OCI-M2 (cell line): ENCODE data around the gene RGS17.
"Not testable (repeated sequence)": the region's sequence is repeated elsewhere in the genome, so short reads cannot be mapped to it uniquely, and the experiment has no call there.

ENCODE experiments used
- DNase-seq: peaks from one replicate; lab custom pipeline; 2025; ENCODE audit not compliant: unreplicated experiment; lab: John Stamatoyannopoulos, UW

The RGS17 gene

GRCh38 chr6:153131037-153131981 lies at the start of gene RGS17:
Gene RGS17 (minus strand): TSS chr6:153131282. CDS start chr6:153044018, 87,264 bp downstream.
- DNase-seq: no peak

- DNase-seq: no peak
Measured at GRCh38 chr6:153172815-153173214, 41.7 kb upstream of the RGS17 start.

- DNase-seq: no peak
Measured at GRCh38 chr6:153170511-153170910, 39.4 kb upstream of the RGS17 start.

GRCh38 chr6:153167907-153168306 lies 36.8 kb upstream of the RGS17 start:
- no peak for DNase-seq

GRCh38 chr6:153167061-153167891 lies 36.2 kb upstream of the RGS17 start:
- no peak for DNase-seq

GRCh38 chr6:153162646-153163045 lies 31.6 kb upstream of the RGS17 start:
- no peak for DNase-seq

- no peak for DNase-seq
Measured at GRCh38 chr6:153162172-153162571, 31.1 kb upstream of the RGS17 start.

- DNase-seq: no peak
Measured at GRCh38 chr6:153160221-153160620, 29.1 kb upstream of the RGS17 start.

- DNase-seq: no peak
Measured at GRCh38 chr6:153150752-153151440, 19.8 kb upstream of the RGS17 start.

GRCh38 chr6:153150371-153150751 lies 19.3 kb upstream of the RGS17 start:
- no peak for DNase-seq

GRCh38 chr6:153149891-153150290 lies 18.8 kb upstream of the RGS17 start:
- no peak for DNase-seq

GRCh38 chr6:153146413-153146812 lies 15.3 kb upstream of the RGS17 start:
- DNase-seq: no peak

GRCh38 chr6:153145591-153145990 lies 14.5 kb upstream of the RGS17 start:
- no peak for DNase-seq

- DNase-seq: no peak
Measured at GRCh38 chr6:153143200-153143599, 12.1 kb upstream of the RGS17 start.

GRCh38 chr6:153140299-153140698 lies 9.2 kb upstream of the RGS17 start:
- no peak for DNase-seq

GRCh38 chr6:153138930-153139329 lies 7.8 kb upstream of the RGS17 start:
- no peak for DNase-seq

- DNase-seq: no peak
Measured at GRCh38 chr6:153135681-153136080, 4.6 kb upstream of the RGS17 start.

- not testable (repeated sequence) for DNase-seq
Measured at GRCh38 chr6:153133667-153134066, 2.6 kb upstream of the RGS17 start.

- no peak for DNase-seq
Measured at GRCh38 chr6:153130515-153131036, 506 bp downstream of the RGS17 start.

GRCh38 chr6:153129873-153130514 lies 1.1 kb downstream of the RGS17 start:
- no peak for DNase-seq

- no peak for DNase-seq
Measured at GRCh38 chr6:153126218-153126617, 4.9 kb downstream of the RGS17 start.
